Activated CD8-positive, alpha-beta memory T cell treated with anti-CD3 and anti-CD28 coated beads, Interleukin-2, amount 50 U/mL, for 24 hours (primary cell): ENCODE results near the gene BTRC.

Experiments used
- DNase-seq: peaks from one replicate; pipeline ENCODE4 v3.0.0-alpha.2; 2020; ENCODE audit errors: extremely low read depth

Gene BTRC

DNA sequence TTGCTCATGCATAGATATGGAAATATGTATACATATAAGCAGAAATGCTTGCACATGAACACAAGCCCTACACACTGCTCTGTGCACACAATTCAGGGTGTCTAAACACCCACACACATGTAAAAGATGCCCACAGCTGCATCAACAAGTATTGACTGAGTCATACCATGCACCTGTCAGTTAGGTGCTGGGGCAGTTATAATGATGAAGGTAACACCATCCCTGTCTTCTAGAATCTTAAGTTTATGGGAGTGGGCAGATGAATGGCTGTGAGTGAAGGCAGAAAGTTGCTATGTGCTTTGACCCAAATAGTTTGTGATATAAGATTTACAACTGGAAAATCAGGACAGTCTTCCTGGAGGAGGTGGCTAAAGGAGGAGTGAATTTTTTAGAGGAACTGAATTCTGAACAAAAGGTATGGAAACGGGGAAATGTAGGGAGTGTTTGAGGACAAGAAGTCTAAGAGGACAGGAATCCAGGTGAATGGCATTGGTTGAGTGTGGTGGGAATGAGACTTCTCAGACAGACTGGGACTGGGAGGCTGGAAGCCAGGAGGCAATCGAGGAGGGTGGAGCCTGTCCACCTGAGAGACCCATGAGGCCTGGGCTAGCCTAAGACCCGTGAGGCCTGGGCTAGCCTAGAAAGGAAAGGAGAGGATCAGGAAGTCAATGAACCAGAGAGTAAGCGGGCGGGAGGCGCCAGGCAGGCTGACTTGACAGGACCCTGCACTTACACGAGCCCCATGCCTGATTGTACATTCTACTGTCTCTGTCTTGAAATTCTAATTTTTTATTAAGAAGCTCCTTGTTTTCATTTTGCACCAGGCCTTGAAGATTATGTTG lies 213.4 kb downstream of the BTRC start:
- no peak for DNase-seq

DNA sequence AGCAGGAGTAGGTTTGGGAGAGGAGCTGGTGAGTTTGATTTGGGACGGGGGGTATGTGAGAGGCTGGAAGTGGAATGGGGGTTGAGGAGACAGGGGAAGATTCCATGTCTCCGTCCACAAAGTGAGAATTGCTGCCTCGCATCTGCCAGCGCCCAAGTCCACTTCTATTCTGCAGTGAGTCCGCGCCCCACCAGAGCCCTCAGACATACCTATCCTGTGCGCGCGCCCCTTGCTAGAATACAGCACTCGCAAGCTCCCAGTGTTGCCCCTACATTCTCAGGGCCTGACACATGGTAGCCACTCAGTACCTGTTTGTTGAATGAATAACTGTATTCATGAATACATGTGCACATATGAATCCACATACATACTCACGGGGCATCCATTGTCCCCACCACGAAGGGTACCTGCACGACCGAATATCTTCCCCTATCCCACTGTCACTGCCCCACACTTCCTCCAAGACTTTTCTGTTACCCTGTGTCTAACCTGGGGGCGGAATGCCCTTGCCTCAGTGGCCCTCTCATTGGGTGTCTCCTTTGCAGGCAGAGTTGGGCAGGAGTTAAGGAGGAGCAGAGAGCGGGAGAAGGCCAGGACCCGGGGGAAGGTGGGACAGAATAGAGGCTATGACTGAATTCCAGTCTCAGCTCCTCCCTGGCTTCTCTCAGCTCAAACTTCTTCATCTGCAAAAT lies 214.2 kb downstream of the BTRC start:
- DNase-seq, result no peak

DNA sequence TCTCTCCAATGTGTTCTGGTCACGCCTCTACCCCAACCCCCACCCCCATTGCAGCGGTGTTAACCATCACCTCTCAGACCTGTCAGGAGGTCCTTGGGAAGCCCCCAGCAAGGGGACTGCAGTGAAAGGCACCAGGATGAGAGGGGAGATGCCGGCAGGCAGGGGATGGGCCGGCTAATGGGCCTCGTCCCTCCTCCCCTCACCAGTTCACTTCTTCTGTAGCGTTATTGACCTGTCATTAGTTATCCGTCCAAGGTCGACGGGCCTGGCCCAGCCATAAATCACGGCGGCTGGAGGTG lies 215.3 kb downstream of the BTRC start:
- DNase-seq, result no peak

DNA sequence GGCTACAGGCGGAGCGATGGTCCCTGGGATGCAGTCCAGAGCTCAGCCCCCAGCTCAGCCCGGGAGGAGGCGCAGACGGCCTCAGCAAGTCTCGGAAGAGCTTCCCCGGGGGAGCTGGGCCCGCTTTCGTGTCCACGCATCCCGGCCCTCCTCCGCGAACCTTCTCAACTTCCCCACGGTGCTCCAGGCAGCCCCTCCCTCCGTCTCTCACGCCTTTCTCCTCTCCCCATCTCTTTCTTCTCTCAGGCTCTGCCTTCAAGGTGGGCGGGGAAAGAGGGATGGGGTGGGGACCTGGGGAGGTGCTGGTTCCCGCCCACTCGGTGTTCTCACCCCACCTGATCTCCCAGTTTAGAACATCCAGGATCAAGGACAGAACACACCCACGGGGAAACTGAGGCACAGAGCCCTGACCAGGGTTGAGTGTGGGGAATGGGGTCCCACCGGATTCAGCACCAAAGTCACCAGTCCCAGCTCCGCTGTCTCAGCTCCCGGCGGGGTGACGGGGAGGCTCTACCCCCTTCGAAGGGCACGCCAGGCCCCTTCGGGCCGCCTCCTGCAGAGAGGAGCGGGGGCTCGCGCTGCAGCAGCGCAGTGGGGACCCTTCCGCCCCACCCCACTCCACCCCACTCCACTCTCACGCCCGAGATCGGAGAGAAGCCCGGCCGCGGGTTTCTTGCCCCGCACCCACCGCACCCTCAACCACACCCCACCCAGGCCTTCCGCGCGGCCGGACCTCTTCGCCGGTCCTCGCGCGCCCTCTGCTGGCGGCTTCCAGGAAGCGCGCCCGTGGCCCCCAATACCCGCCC lies 215.9 kb downstream of the BTRC start:
- DNase-seq, result peak; percentile 44

DNA sequence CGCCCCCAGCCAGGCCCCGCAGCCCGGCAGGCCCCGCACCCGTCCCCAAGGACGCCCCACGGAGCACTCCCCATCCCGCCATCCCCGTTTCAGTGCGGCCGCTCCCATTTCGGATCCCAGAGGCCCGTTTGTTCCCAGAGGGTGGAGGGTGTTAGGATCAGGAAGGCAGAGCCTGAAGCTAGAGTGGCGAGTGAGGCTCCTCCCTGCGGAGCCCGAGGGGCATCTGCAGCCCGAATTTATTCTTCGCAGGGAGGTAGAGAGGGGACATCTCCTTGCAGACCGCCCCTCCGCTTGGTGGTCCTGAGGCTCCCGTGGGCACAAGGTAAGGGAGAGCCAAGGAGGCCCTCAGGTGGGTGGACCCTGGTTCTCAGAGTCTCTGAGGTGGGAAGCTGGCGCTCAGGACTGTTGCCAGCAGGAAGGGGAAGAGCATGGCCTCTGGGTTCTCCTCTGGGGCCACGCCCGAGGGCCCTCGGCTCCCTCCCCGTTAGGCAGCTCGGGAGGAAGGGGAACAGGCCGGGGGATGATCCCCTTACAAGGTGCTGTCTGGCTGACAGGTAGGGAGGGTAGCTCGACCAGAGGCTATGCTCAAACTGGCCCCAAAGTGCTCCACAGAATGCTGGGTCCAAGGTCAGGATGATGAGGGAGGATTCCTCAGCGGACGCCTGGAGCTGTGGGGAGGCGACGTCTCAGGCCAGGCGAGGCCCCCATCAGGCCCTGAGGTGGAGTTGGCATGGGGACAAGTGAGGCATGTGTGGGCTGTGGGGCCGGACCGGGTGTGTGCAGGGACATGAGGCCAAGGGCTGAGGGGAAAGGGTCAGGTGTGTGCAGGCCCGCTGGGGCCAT lies 216.7 kb downstream of the BTRC start:
- DNase-seq, result no peak

- no peak for DNase-seq
Measured at GRCh38 chr10:101571271-101571925, 217.4 kb downstream of the BTRC start.

DNA sequence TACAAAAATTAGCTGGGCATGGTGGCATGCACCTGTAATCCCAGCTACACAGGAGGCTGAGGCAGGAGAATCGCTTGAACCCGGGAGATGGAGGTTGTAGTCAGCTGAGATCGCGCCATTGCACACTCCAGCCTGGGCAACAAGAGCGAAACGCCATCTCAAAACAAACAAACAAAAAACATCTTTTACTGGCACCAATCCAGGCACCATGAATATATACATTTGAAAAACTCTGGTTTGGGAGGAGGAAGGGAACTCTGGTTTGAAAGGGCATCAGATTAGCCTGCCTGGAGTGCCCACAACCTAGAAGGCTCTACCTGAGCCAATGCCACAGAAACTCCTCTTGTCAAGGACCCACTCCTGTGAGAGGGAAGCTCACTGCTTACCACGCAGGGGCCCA lies 218.2 kb downstream of the BTRC start:
- DNase-seq, result no peak

DNA sequence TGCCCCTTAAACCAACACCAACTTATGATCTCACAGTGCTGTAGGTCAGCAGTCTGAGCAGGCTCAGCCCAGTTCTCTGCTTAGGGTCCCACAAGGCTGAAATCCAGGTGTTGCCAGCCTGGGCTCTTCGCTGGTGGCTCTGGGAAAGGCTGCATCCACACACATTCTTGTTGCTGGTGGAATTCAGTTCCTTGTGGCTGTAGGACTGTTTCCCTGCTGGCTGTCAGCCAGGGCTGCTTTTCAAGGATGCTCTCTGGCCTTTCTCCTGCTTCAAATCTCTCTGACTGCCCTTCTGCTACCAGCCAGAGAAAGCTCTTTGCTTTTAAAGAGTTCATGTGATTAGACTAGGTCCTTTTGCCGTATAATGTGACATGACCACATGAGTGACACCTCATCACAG lies 218.8 kb downstream of the BTRC start:
- DNase-seq, result no peak

DNA sequence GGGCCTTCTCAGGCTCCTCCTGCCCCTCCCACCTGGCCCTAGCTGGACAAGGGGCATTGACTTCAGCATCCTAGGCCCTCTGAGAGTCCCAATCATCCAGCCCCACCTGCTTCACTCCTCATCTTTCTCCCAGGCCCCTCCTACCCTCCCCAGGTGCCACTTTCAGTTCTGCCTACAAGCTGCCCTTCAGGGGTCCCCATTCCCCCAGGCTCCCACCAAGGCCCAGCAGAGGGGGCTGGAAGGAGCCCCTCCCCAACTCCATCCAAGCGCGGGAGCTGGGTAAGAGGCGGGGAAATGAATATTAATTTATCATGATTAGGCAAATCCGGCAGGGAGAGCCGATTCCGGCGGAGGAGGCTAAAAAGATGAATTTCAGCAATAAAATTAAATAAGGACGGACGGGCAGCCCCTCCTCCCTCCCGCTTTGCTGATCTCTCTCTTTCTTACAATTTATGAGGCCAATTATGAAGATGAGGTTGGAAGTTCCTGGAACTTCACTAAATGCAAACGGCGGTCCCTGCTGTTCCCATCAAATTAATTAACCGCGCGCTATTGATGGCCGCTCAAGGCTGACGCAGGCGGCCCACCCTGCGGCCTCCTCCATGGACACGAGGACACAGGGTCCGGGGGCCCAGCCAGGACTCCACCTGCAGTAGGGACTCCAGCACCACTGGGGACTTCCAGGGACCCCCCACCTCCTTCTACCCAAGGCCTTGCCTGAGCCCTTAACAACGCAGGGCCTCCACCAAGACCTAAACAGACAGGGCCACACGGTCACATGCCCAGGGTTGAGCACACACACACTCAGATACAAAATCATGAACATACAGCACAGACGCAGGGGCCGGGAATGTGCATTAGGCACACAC lies 220.2 kb downstream of the BTRC start:
- no peak for DNase-seq

DNA sequence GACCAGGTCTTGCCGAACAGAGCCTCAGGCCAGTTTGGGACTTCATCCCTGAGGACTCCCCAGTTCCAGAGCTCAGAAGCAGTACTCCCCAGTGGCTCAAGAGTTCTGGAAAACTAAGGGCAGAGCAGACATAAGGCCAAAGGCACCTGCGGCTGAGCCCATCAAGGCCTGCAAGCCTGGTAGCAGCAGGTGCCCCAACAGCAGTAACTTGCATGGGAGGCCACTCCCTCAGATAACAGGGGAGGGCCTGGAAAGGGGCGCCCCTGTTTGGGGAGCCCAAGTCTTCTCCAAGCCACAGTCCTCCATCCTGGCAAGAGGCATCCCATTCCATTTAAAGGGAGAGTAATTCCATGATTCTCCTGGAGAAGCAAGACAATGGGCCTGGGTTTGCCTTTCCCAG lies 221.1 kb downstream of the BTRC start:
- DNase-seq, result no peak

GRCh38 chr10:101575580-101576210 lies 221.7 kb downstream of the BTRC start:
- no peak for DNase-seq

GRCh38 chr10:101576211-101576863 lies 222.4 kb downstream of the BTRC start:
- DNase-seq, result no peak

DNA sequence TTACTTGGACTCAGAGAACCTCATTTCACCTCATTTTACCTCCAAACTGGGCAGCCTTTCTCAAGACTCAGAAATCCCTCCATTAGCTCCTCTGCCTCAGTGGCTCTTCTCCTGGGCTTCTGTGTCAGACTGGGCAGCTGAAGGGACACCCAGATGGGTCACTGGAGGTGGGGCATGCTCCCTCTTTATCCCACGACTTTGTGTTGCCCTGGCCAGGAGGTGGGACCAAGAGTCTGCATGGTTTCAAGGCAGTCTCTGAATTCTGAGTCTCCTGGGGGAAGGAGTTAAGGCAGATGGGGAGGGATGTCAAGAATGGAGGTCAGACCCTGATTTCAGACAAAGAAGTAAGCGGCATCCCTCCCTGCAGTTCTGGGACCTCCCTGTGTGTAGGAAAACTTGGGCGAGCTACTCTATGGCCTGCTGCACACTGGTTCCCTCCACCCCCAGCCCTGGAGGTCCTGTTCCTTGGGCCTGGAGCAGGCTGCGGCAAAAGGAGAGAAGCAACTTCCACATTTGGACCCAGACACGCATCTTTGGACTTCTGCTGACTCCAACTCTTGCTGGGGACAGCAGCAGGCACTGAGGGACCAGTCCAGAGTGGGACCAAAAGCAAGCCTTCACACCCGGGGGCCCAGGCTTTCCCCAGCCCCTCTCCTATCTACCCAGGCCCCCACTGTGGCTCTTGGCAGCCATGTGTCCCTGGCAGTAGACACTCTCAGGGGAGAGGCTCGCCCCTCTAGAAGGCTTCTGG lies 223.3 kb downstream of the BTRC start:
- DNase-seq, result no peak

GRCh38 chr10:101578192-101578591 lies 224.2 kb downstream of the BTRC start:
- no peak for DNase-seq

- no peak for DNase-seq
Measured at GRCh38 chr10:101578803-101579515, 225.0 kb downstream of the BTRC start.

GRCh38 chr10:101579516-101579870 lies 225.5 kb downstream of the BTRC start:
- DNase-seq, result no peak

DNA sequence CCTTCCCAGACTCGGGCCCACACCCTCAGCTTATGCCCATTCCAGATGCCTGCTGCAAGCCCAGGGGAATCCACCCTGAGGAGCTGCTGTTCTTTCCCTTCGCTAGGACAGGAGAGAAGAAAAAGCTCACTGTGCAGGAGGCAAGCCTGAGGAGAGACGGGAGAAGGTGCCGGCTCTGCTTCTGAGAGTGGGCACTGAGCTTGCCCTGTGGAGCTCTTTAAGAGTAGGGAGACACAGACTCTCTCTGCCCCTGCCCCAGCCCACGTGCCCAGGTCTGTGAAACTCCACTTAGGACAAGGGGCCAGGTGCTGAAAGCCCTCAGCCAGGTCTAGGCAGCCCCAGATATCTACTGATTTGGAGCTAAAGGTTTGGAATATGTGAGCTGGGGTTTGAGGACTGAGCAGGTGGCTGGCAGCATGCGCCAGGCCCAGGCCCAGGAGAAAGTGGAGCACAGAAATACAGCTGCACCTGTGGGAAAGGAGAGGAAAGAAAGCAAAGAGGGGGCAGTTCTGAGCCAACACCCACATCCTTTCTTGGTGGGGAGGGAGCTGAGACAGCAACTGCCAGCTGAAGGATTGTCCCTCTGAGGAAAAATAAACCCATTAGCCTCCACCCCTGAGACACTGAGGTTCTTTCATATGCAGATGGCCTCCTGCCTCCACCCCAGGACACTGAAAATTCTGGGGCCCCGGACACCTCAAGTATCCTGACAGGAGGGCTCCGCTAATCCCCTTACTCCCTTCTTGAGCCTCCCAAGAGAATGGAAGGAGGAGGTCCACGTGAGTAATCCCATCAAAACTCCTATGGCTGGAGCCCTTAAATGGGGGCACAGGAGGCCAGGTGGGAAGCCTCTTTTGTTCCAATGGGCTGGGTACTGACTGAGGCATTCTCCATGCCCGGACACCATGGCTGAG lies 226.8 kb downstream of the BTRC start:
- DNase-seq, result no peak
